GM12872 (cell line): ENCODE results near the gene PAX5.
A peak's percentile ranks its signal among the peaks of the same experiment; 100 is the strongest.

Experiments
- CTCF ChIP-seq: IDR thresholded peaks from 3 replicates; pipeline ENCODE4 v1.5.1; 2011; ENCODE audit warnings: low read depth, mild to moderate bottlenecking, low read length, moderate library complexity; ENCODE audit not compliant: insufficient read depth

Gene PAX5

GRCh38 chr9:36923025-36923625, 110.9 kb downstream of the PAX5 start:
- no peak for TF ChIP-seq CTCF

- no peak for TF ChIP-seq CTCF
Measured at GRCh38 chr9:36922548-36922947, 111.5 kb downstream of the PAX5 start.

- TF ChIP-seq CTCF, result no peak
Measured at GRCh38 chr9:36914212-36914577, 119.9 kb downstream of the PAX5 start.

GRCh38 chr9:36913393-36914211, 120.5 kb downstream of the PAX5 start:
- peak; percentile 27; the same call in 1 of the 3 replicates for TF ChIP-seq CTCF

GRCh38 chr9:36912620-36913019, 121.4 kb downstream of the PAX5 start:
- TF ChIP-seq CTCF, result no peak

- TF ChIP-seq CTCF, result no peak
Measured at GRCh38 chr9:36911601-36912412, 122.3 kb downstream of the PAX5 start.

GRCh38 chr9:36911037-36911436, 123.0 kb downstream of the PAX5 start:
- peak; percentile 32; the same call in 1 of the 3 replicates for TF ChIP-seq CTCF
